ENCODE data around the gene MRPL18.
"Not testable (repeated sequence)": the region's sequence is repeated elsewhere in the genome, so short reads cannot be mapped to it uniquely, and the experiment has no call there.

The MRPL18 gene

DNA sequence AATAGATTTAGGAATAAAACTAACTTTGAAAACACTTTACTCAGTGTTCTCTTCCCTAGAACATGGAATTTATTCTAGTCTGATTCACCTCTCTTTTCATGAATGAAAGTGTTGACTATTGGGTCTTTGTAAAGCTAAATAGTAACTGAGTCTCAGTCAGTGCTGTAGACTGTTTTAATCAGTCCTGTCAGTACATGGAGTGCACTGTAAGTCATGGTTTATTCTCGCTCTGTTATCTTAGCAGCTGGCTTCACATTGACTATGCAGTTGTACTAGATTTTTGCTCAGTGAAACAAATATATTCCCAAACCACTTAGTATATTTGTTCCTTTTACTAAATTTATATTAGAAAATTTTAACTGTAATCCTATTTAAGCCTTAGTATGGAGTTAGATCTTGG lies 43.5 kb upstream of the MRPL18 start:
- no peak overlapping the region for H3K9ac ChIP-seq (ENCODE audit: low read length)
- H4K20me1 ChIP-seq (ENCODE audit: insufficient read depth, low read length): no peaks in the 10 kb centered on the region
- H3K27me3 ChIP-seq (ENCODE audit: insufficient read depth, low read length): no peaks in the 10 kb centered on the region
- H3K36me3 ChIP-seq (ENCODE audit: insufficient read depth, low read length): peaks cover 98% of the 10 kb centered on the region
- H3K79me2 ChIP-seq (ENCODE audit: insufficient read depth, low read length): no peaks in the 10 kb centered on the region
- no peaks in the 10 kb centered on the region for H3K9me2 ChIP-seq (ENCODE audit: low read depth, low read length)
- no peak overlapping the region for H3K4me2 ChIP-seq (ENCODE audit: low read length)
- H2AFZ ChIP-seq (ENCODE audit: low read length): no peak overlapping the region
- no peaks in the 10 kb centered on the region for H3F3A ChIP-seq (ENCODE audit: insufficient read depth, low read length)
- H3K4me3 ChIP-seq (ENCODE audit: low read depth, low read length, poor library complexity, severe bottlenecking): no peak overlapping the region
- H3K27ac ChIP-seq (ENCODE audit: low read depth, low read length, poor library complexity, severe bottlenecking): no peak overlapping the region
- no peaks in the 10 kb centered on the region for H3K4me1 ChIP-seq (ENCODE audit: insufficient read depth, low read length, severe bottlenecking)
- H3K9me3 ChIP-seq (ENCODE audit: low read length): no peaks in the 10 kb centered on the region
- TF ChIP-seq, protein P1, sequence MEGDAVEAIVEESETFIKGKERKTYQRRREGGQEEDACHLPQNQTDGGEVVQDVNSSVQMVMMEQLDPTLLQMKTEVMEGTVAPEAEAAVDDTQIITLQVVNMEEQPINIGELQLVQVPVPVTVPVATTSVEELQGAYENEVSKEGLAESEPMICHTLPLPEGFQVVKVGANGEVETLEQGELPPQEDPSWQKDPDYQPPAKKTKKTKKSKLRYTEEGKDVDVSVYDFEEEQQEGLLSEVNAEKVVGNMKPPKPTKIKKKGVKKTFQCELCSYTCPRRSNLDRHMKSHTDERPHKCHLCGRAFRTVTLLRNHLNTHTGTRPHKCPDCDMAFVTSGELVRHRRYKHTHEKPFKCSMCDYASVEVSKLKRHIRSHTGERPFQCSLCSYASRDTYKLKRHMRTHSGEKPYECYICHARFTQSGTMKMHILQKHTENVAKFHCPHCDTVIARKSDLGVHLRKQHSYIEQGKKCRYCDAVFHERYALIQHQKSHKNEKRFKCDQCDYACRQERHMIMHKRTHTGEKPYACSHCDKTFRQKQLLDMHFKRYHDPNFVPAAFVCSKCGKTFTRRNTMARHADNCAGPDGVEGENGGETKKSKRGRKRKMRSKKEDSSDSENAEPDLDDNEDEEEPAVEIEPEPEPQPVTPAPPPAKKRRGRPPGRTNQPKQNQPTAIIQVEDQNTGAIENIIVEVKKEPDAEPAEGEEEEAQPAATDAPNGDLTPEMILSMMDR (IDR thresholded peaks at IDR 0.05; ENCODE audit: low read length): no peak
- TF ChIP-seq EZH2 (IDR thresholded peaks at IDR 0.05; ENCODE audit: borderline replicate concordance, low read length): no peak

DNA sequence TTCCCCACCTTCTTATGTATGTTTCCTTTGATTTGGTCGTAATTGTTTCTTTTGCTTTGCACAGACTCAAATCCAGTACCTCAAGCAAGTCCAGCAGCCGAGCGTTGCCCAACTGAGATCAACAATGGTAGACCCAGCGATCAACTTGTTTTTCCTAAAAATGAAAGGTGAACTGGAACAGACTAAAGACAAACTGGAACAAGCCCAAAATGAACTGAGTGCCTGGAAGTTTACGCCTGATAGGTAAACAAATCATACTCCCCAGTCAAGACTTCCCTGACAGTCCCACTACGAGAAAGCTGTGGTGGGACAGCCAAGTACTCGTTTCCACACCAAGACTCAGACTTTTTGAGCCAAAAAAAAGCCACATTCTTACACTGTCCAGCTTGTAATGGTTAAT lies 42.1 kb upstream of the MRPL18 start:
- H3K9me3 ChIP-seq (ENCODE audit: low read length); H3K27me3 ChIP-seq (ENCODE audit: insufficient read depth, low read length); H4K20me1 ChIP-seq (ENCODE audit: insufficient read depth, low read length); H3K27ac ChIP-seq (ENCODE audit: low read depth, low read length, poor library complexity, severe bottlenecking); H2AFZ ChIP-seq (ENCODE audit: low read length); H3K4me3 ChIP-seq (ENCODE audit: low read depth, low read length, poor library complexity, severe bottlenecking); H3K4me2 ChIP-seq (ENCODE audit: low read length); H3F3A ChIP-seq (ENCODE audit: insufficient read depth, low read length); H3K9me2 ChIP-seq (ENCODE audit: low read depth, low read length); H3K79me2 ChIP-seq (ENCODE audit: insufficient read depth, low read length); H3K4me1 ChIP-seq (ENCODE audit: insufficient read depth, low read length, severe bottlenecking); H3K9ac ChIP-seq (ENCODE audit: low read length): not testable (repeated sequence)
- H3K36me3 ChIP-seq (ENCODE audit: insufficient read depth, low read length): peaks cover 98% of the 10 kb centered on the region

DNA sequence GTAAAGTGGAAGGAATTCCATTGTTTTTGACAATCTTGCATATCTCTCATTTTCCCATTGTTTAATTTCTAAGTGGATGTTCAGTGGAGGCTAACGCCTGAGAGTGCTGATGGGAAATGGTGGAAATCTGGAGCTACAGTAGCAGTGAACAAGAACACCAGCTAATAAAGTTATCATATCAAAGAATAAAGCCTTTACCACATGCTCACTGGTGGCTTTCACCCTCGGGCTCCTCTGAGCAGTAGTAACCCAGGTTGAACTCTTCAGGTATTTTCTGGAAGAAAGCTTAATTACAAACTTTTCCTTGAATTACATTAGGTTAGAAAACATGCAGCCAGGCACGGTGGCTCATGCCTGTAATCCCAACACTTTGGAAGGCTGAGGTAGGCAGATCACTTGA lies 38.8 kb upstream of the MRPL18 start:
- Histone ChIP-seq H3K27ac (ENCODE audit: low read depth, low read length, poor library complexity, severe bottlenecking) (no peak overlapping the region), H3K36me3 (ENCODE audit: insufficient read depth, low read length) (peaks cover 96% of the 10 kb centered on the region), H4K20me1 (ENCODE audit: insufficient read depth, low read length) (no peaks in the 10 kb centered on the region; the same call in 1 of the 2 replicates), H3K9me3 (ENCODE audit: low read length) (no peaks in the 10 kb centered on the region), H3K9ac (ENCODE audit: low read length) (no peak overlapping the region), H3K4me2 (ENCODE audit: low read length) (no peak overlapping the region), H3K9me2 (ENCODE audit: low read depth, low read length) (no peaks in the 10 kb centered on the region), H3K4me1 (ENCODE audit: insufficient read depth, low read length, severe bottlenecking) (no peaks in the 10 kb centered on the region), H3K79me2 (ENCODE audit: insufficient read depth, low read length) (no peaks in the 10 kb centered on the region), H3F3A (ENCODE audit: insufficient read depth, low read length) (no peaks in the 10 kb centered on the region), H3K27me3 (ENCODE audit: insufficient read depth, low read length) (no peaks in the 10 kb centered on the region), H2AFZ (ENCODE audit: low read length) (no peak overlapping the region), H3K4me3 (ENCODE audit: low read depth, low read length, poor library complexity, severe bottlenecking) (no peak overlapping the region)
- TF ChIP-seq EZH2 (IDR thresholded peaks at IDR 0.05; ENCODE audit: borderline replicate concordance, low read length): no peak
- TF ChIP-seq, protein P1 (IDR thresholded peaks at IDR 0.05; ENCODE audit: low read length): no peak

DNA sequence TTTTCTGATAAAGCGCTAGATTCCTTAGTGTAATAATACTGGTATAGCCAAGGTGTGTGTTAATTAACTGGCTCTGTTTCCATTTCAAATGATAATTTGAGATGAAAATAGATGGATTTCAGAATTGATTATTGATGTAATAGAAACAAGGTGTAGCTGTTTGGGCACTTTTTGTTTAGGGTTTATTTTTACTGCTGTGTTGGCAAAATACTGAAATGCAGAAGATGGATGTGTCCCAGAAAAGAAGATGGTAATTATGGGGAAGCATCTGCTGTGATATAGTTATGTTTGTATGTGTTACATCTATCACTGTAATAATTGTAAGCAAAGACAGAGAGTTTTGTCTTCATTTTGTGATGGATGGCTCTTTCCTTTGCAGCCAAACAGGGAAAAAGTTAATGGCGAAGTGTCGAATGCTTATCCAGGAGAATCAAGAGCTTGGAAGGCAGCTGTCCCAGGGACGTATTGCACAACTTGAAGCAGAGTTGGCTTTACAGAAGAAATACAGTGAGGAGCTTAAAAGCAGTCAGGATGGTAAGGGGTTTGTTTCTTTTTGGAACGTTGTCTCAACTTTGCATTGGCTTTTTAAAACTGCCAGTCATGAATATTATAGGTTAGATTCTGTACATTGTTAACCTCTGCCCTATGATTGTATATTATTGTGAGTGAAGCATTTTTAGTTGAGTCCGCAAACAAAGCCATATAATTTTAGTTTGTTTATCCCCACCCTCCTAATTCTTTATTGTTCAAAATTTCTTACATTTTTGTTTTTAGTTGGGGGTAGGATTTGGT lies 37.0 kb upstream of the MRPL18 start:
- Histone ChIP-seq H3K79me2 (ENCODE audit: insufficient read depth, low read length) (no peaks in the 10 kb centered on the region), H3K27me3 (ENCODE audit: insufficient read depth, low read length) (no peaks in the 10 kb centered on the region), H3K4me1 (ENCODE audit: insufficient read depth, low read length, severe bottlenecking) (no peaks in the 10 kb centered on the region), H3K4me3 (ENCODE audit: low read depth, low read length, poor library complexity, severe bottlenecking) (no peak overlapping the region), H3K9me2 (ENCODE audit: low read depth, low read length) (no peaks in the 10 kb centered on the region), H3K36me3 (ENCODE audit: insufficient read depth, low read length) (peaks cover 97% of the 10 kb centered on the region), H3K4me2 (ENCODE audit: low read length) (no peak overlapping the region), H4K20me1 (ENCODE audit: insufficient read depth, low read length) (no peaks in the 10 kb centered on the region; the same call in 1 of the 2 replicates), H3F3A (ENCODE audit: insufficient read depth, low read length) (no peaks in the 10 kb centered on the region), H3K27ac (ENCODE audit: low read depth, low read length, poor library complexity, severe bottlenecking) (no peak overlapping the region), H3K9me3 (ENCODE audit: low read length) (no peaks in the 10 kb centered on the region), H2AFZ (ENCODE audit: low read length) (no peak overlapping the region), H3K9ac (ENCODE audit: low read length) (no peak overlapping the region)
- TF ChIP-seq, protein P1 (IDR thresholded peaks at IDR 0.05; ENCODE audit: low read length): no peak
